Activated T-helper 1 cell treated with anti-CD3 and anti-CD28 coated beads, Interleukin-2, amount 50 U/mL, for 16 hours (primary cell): ENCODE measurements around the gene FDX1.

Experiments used
- DNase-seq, 2 donors: peaks; one replicate each; pipeline ENCODE4 v3.0.0-alpha.2; 2020; ENCODE audit warnings: low read depth in 1 of 2, low spot score in 1 of 2

The FDX1 gene

DNA sequence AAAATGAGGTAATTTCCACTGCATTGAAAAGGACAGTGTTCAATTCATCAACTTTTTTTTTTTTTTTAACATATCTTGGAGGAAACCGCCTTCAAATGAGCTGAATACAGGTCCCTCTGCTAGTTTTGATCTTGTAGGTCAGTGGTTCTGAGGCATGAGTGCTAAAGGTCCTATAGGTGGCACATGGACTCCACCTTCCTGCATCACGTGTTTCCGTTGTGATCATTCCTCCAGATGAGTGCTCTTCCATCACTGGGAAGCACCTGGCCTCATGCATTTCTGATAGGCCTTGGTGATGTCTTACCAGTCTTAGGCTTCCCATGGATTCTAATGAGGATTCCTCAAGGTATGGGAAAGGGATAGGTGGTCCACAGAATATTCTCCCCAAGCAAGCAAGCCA, 37.8 kb downstream of the FDX1 start:
- no peak for DNase-seq

GRCh38 chr11:110468121-110468520, 38.4 kb downstream of the FDX1 start:
- no peak for DNase-seq

DNA sequence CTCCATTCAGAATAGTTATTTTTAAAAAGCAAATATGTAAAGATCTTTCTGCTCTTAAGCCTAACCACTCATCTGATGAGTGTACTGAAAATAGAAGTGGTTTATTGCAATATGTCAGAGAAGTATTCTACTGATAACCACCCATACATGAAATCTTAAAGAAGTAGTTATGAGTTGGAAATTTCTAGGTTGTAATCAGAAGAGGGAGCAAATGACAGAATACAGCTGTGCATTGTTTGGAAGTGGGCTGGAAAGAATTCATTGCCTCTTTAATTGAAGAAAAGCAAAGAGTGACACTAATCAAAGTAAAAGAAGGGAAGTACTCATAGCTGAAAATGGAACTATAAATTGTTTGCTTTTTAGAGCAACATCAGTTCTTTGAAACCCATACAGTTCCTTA, 39.4 kb downstream of the FDX1 start:
- DNase-seq = no peak

DNA sequence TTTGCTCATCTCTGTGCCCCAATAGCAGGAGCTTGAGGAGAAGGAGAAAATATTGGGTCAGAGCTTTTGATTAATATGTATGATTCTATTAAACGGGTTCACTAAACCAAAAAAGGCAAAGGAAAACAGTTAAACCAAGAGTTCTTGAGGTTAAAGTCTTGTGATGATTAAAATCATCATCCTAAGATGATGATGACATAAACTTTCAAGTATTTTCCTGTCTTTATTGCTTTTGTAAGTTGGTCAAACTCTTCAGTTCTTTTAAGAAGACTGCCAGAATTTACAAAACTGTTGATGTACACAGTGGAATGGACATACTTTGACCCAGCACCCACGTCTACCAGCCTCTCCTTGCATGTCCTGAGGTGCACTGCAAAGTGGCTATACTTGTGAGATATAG, 41.0 kb downstream of the FDX1 start:
- no peak for DNase-seq

DNA sequence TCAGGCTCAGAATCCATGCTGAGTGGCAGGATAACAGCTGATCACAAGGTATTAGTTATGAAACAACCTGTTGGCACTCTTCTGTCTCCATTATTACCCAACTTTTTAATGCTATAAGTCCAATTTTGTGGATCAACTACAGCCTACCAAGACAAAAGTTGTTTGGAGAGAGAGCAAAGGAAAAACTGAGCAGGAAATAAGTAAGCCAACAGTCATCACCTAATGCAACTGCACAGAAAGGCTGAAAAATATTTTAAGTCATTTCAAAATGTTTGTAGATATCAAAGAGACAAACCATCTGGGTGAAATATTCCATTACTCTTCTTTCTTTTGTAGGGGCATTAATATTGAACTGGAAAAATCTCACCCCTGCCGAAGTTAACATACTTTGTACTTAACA, 41.6 kb downstream of the FDX1 start:
- DNase-seq = no peak

GRCh38 chr11:110472858-110473257, 43.1 kb downstream of the FDX1 start:
- DNase-seq = no peak

- no peak for DNase-seq
Measured at GRCh38 chr11:110473706-110474105, 44.0 kb downstream of the FDX1 start.

- no peak for DNase-seq
Measured at GRCh38 chr11:110474578-110474977, 44.8 kb downstream of the FDX1 start.

- no peak for DNase-seq
Measured at GRCh38 chr11:110475671-110476070, 45.9 kb downstream of the FDX1 start.

- DNase-seq = no peak
Measured at GRCh38 chr11:110478410-110478809, 48.7 kb downstream of the FDX1 start.

DNA sequence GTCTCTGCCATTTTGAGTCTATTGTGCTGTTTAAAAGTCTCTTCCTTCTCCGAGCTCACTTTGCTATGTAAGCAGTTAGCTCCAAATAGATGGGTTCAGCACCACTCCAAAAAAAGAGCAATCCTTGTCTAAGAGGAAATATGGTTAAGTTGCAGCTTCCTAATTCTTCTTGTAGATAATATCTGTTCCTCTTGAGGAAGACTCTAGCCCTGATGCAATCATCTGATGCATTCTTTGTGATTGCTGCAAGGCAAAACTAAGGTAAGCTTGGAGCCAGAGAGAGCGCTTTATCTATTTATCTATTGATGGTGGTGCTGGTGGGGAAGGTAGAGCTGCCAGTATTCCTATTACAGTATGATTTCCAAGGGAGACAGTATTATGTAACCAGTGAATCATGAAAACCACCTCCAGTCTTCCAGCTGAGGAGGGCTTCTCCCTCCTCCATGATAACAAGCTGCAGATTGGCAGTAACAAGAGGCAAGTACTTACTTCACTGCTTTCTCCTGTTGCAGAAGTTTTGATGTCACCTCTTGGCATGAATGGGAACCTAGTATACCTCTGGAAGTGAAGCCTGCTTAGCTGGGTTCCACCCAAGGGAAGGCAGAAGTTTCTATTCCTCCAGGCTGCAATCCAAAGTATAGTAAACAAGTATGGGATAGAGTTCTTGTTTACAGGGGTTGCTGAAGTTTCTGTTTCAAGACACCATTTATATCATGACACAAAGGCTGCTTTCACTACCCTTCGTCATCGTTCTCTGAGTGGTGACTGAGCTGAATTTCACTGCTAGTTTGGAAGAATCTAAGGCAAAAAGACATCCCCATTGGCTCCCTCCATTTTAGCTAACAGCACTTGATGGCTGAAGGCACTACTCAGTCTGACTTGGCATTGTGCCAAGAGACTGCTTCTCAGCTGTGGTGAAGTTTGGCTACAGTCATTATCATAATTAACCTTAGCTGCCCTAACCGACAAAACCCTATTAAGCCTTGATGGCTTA, 49.7 kb downstream of the FDX1 start:
- DNase-seq = no peak

GRCh38 chr11:110481523-110481922, 51.8 kb downstream of the FDX1 start:
- DNase-seq = no peak

DNA sequence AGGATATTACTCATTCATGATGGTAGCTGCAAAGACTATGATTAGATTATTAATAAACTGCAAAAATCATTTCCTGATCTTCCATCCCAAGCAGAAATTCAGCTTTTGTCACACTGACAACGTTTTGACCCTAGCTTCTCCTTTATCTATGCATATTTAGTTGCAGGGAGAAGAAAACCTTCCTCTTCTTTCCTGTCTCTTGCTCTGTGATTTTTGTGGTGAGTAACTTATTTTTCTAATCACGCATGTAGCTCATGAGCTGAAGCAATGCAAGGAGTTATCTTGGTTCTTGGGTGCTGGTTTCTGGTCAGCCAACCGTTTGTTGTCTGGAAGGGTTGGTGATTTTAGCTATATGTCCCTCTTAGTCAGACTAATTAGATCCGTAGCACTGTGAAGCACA, 56.4 kb downstream of the FDX1 start:
- no peak for DNase-seq

DNA sequence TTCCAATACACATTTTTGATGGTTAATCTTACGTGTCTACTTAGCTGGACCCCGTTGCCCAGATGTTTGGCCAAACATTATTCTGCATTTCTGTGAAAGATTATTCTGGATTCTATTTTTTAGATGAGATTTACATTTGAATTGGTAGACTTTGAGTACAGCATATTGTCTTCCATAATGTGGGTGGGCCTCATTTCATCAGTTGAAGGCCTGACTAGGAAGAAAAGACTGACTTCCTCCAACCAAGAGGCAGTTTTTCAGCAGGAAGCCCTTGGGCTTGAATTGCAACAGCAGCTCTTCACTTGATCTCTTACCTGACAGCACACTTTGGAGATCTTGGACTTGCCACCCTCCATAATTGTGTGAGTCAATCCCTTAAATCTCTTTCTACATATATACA, 58.7 kb downstream of the FDX1 start:
- no peak for DNase-seq

DNA sequence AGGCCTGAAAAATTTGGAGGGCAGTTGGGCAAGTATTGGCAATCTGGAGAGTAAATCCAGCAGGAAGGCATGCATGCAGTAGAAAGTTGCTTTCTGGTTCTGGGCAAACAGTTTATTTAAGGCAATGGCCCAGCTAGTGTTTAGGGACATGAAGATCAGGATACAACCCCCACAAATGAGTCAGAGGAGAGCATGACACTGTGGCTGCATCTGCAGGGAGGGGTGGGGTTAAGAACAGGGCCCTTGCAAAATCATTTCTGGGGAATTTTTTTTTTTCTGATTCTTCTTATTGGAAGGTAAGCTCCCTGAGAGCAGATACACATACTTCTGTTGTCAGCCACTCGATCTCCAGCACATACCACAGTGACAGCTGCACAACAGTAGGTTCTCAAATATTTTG, 61.1 kb downstream of the FDX1 start:
- DNase-seq = no peak

GRCh38 chr11:110491577-110492320, 62.0 kb downstream of the FDX1 start:
- DNase-seq = no peak

DNA sequence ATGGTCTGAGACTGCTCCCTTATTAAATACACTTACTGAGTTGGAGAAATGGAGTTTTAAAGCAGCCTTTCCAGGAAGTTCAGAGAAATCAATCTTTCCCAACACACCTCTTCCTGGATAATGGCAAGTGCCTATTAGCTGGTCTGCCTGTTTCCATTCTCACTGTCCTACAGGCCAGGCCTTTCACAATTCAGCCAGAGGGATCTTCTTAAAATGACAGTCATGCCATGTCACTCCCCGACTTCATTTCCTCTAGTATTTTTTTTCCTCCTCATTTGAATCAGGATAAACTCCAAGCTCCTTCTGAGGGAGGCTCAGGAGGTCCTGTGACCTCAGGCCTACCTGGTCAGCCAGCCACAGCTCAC, 62.6 kb downstream of the FDX1 start:
- no peak for DNase-seq

DNA sequence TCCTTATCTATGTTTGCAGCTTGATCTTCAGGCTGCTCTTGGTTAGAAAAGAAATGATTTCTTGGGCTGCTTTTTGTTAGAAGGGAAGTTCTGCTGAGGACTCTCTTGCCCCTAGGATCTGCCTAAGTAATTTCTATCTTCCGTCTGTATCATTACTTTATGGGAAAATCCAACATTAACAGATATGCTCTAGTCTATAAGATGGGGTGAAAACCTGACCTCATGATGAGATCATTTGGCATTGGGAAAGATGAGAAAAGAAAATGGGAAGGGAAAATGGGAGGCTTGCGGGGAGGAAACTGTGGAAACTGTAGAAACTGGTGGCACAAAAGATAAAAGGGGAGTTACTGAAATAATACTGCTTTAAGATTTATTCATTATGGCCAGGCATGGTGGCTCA, 63.6 kb downstream of the FDX1 start:
- DNase-seq = no peak

- DNase-seq = no peak
Measured at GRCh38 chr11:110497231-110497978, 67.7 kb downstream of the FDX1 start.

DNA sequence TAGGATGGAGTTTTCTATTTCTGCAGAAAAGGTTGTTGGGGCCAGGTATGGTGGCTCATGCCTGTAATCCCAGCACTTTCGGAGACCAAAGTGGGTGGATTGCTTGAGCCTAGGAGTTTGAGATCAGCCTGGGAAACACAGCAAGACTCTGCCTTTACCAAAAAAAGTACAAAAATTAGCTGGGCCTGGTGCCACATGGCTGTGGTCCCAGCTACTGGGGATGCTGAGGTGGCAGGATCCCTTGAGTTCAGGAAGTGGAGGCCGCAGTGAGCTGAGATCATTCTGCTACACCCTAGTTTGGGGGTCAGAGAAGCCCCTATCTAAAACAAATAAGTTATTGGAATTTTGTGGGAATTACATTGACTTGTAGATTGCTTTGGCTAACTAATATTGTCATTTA, 71.7 kb downstream of the FDX1 start:
- no peak for DNase-seq

GRCh38 chr11:110505528-110506284, 76.0 kb downstream of the FDX1 start:
- no peak for DNase-seq
